ENCODE measurements around the gene TRIAP1.

The TRIAP1 gene

DNA sequence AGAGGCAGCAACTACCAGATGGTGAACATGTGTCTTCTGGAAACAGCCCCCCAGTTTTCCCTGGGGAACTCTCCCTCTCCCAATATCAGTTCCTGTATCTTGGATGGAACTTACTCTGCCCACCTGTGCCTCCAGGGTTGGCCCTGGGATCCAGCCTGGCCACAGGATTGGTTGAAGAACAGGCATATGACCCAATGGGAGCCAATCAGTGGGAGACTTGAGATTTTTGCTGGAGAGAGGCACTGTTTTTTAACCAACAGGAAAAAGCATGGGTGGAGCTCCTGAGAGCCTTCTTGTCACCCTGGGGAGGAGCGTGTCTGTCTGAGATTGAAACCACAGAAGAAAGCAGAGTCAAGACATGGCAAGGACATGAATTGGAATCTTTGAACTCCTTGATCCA lies 41.9 kb downstream of the TRIAP1 start:
- no peak for DNase-seq

DNA sequence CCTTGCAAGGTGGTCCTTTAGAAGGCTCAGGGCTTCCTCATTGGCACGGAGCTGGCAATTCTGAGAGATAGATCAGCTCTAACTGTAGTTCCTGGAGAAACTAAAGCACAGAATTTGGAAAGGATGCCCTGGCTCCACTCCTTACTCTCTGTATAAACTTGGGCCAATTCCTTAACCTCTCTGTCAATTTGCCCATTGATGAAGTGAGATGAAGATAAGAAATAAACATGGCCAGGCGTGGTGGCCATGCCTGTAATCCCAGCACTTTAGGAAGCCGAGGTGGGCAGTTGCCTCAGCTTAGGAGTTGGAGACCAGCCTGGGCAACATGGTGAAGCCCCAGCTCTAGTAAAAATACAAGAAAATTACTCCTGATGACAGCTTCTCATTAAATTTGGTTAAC lies 42.3 kb downstream of the TRIAP1 start:
- in situ Hi-C loops (cut with HindIII; ENCODE audit: low pct_ligation_motif_present, low pct_unique_long_range_greater_than_20kb, low sequenced_read_pairs) = no loop called here
- no peak for DNase-seq

More for the DNA sequence above, 41.9 kb downstream of the TRIAP1 start:
- in situ Hi-C loops (cut with HindIII; ENCODE audit: low pct_ligation_motif_present, low pct_unique_long_range_greater_than_20kb, low sequenced_read_pairs) = no loop called here

DNA sequence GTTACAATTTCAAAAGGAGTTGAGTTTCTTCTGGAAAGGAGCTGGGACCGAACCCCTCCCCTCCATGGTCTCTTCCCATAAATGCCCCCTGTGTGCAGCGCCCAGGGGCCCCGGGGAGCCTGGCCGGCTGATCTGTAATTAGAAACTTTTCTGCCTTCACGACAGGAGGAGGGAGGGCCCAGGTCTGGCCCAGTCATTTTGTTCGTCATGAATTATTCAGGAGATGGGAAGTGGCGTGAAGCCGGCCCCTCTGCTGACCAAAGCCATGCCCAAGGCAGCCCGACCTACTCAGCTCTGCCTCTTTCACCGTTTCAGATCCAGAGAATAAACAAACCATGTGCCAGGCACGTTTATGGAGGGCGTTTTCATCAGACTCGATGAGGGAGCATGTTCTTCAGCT lies 44.0 kb downstream of the TRIAP1 start:
- no peak for DNase-seq
- in situ Hi-C loops (cut with HindIII; ENCODE audit: low pct_ligation_motif_present, low pct_unique_long_range_greater_than_20kb, low sequenced_read_pairs) = no loop called here

DNA sequence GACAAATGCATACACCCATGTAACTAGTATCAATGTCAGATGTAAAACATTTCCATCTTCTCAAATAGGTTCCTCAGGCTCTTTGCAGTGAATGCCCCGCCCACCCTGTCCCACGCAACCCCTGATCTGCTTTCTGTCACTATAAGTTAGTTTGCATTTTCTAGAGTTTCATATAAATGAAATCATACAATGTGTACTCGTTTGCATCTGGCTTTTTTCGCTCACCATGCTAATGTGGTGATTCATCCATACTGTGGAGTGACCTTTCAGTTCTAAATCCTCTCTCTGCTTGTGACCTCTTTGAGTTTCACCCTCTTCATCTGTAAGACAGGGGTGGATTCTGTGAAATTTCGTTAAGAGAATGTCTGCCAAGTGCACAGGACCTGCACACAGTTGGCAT lies 46.7 kb downstream of the TRIAP1 start:
- in situ Hi-C loops (cut with HindIII; ENCODE audit: low pct_ligation_motif_present, low pct_unique_long_range_greater_than_20kb, low sequenced_read_pairs) = no loop called here
- DNase-seq = no peak

DNA sequence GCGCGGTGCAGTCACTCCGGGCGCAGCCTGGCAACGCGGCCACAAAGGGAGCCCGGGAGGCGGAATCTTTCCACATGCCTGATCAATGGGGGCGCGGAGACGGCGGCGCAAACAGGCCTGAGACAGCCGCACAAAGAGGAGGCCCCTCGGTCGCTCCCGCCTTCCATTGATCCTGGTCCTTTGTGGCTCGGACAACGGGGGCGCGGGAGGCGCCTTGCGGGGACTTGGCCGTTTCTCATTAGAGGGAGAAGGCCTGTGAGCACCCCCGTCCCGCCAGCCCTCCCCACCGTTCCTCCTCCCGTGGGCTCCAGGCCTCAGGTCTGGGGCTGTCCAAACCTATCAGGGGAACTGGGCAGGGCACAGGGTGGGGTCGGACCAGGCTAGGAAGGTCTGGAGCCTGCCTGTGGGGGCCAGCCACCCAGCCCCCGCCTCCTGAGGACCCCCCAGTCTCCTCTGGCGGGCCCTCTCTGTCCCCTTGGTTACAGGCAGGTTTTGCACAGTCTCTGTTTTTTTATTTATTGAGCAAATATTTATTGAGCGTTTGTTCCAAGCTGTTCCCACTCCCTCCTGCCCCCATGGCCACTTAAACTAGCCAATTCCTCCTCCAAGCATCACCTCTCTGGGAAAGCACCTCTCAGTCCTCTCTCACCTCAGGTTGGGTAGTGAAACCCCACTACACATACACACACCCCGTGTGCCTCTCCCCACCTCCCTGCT lies 48.2 kb downstream of the TRIAP1 start:
- in situ Hi-C loops (cut with HindIII; ENCODE audit: low pct_ligation_motif_present, low pct_unique_long_range_greater_than_20kb, low sequenced_read_pairs) = no loop called here
- no peak for DNase-seq

DNA sequence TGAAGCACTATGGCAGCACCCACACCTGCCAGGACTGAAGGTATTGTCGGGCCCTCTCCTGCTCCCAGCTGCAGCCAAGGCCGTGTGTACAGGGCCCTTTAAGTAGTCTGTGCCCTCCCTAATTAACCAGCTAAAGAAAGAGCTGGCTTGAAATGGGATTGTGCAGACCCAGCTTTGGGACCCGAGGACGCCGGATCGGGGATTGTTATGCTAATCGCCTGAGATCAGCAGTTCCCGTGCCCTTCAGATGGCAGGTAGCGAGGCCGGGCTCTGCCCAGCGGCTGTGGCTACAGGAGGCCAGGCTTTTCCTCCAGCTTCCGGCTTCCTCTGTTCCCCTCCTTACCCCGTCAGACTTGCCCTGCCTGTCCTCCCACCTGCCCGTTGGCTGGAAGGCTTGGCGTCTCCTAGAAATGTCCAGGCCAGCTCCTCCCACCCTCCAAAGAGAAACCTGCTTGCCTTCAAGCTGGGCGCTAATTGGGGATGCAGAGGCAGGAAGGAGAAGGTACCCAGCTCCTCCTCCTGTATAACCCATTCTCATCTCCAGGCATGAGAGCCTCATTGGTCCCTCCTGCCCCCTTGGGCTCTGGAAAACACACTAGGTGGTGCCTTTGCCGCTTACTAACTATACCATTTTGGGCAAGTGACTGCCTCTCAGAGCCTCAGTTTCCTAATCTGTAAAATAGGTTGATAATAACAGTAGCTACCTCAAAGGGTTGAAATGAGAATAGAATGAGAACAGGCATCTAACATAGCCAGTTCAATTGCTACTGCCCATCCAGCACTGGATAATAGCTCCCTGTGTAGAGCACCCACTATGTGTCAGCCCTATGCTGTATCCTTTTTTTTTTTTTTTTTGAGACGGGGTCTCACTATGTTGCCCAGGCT lies 51.5 kb downstream of the TRIAP1 start:
- in situ Hi-C loops (cut with HindIII; ENCODE audit: low pct_ligation_motif_present, low pct_unique_long_range_greater_than_20kb, low sequenced_read_pairs) = no loop called here
- DNase-seq = no peak
